Activated CD8-positive, alpha-beta memory T cell treated with anti-CD3 and anti-CD28 coated beads, Interleukin-2, amount 50 U/mL, for 48 hours (primary cell): ENCODE data around the gene SHROOM3.

Experiments used
- DNase-seq: peaks from one replicate; pipeline ENCODE4 v3.0.0-alpha.2; 2020

Gene SHROOM3

GRCh38 chr4:76799718-76800117 is 364.7 kb downstream of the SHROOM3 start:
- no peak for DNase-seq

- DNase-seq = no peak
These were observed 365.9 kb downstream of the SHROOM3 start for GRCh38 chr4:76800902-76801301.

- DNase-seq = no peak
These were observed 366.7 kb downstream of the SHROOM3 start for GRCh38 chr4:76801621-76802235.

- no peak for DNase-seq
These were observed 367.4 kb downstream of the SHROOM3 start for GRCh38 chr4:76802236-76803021.

- DNase-seq = no peak
These were observed 368.5 kb downstream of the SHROOM3 start for GRCh38 chr4:76803522-76803921.

- DNase-seq = no peak
These were observed 369.1 kb downstream of the SHROOM3 start for GRCh38 chr4:76804096-76804495.

GRCh38 chr4:76806346-76806745 is 371.3 kb downstream of the SHROOM3 start:
- no peak for DNase-seq

- DNase-seq = no peak
These were observed 371.7 kb downstream of the SHROOM3 start for GRCh38 chr4:76806757-76807156.

GRCh38 chr4:76809594-76810305 is 374.7 kb downstream of the SHROOM3 start:
- no peak for DNase-seq

- DNase-seq = no peak
These were observed 376.8 kb downstream of the SHROOM3 start for GRCh38 chr4:76811604-76812412.

GRCh38 chr4:76813070-76813469 is 378.0 kb downstream of the SHROOM3 start:
- DNase-seq = no peak

- no peak for DNase-seq
These were observed 386.6 kb downstream of the SHROOM3 start for GRCh38 chr4:76821641-76822040.

- DNase-seq = no peak
These were observed 387.3 kb downstream of the SHROOM3 start for GRCh38 chr4:76822303-76822702.

GRCh38 chr4:76823495-76823894 is 388.5 kb downstream of the SHROOM3 start:
- DNase-seq = no peak

GRCh38 chr4:76830612-76830963 is 395.6 kb downstream of the SHROOM3 start:
- DNase-seq = no peak

GRCh38 chr4:76830964-76831703 is 396.1 kb downstream of the SHROOM3 start:
- DNase-seq = no peak

- DNase-seq = no peak
These were observed 396.8 kb downstream of the SHROOM3 start for GRCh38 chr4:76831711-76832373.
